GM12892 (cell line): ENCODE data around the gene LRRC8B.

Experiments
- DNase-seq: peaks from one replicate; pipeline ENCODE4 v3.0.0; 2011; ENCODE audit not compliant: insufficient read length
- FAIRE-seq: peaks from 2 replicates; lab custom pipeline; 2011; peaks lifted over from hg19 to GRCh38; lab: Jason Lieb, UNC
- POLR2A ChIP-seq: IDR thresholded peaks from 2 replicates; pipeline ENCODE4 v1.6.1; 2011; ENCODE audit warnings: low read depth, low read length, control low read depth
- POLR2AphosphoS5 ChIP-seq: IDR thresholded peaks from 2 replicates; pipeline ENCODE4 v1.6.1; 2011; ENCODE audit warnings: low read depth, low read length, control low read depth
- TAF1 ChIP-seq: IDR thresholded peaks from 2 replicates; pipeline ENCODE4 v1.6.1; 2011; ENCODE audit warnings: low read depth, mild to moderate bottlenecking, control low read depth, low read length, borderline replicate concordance

The LRRC8B gene

DNA sequence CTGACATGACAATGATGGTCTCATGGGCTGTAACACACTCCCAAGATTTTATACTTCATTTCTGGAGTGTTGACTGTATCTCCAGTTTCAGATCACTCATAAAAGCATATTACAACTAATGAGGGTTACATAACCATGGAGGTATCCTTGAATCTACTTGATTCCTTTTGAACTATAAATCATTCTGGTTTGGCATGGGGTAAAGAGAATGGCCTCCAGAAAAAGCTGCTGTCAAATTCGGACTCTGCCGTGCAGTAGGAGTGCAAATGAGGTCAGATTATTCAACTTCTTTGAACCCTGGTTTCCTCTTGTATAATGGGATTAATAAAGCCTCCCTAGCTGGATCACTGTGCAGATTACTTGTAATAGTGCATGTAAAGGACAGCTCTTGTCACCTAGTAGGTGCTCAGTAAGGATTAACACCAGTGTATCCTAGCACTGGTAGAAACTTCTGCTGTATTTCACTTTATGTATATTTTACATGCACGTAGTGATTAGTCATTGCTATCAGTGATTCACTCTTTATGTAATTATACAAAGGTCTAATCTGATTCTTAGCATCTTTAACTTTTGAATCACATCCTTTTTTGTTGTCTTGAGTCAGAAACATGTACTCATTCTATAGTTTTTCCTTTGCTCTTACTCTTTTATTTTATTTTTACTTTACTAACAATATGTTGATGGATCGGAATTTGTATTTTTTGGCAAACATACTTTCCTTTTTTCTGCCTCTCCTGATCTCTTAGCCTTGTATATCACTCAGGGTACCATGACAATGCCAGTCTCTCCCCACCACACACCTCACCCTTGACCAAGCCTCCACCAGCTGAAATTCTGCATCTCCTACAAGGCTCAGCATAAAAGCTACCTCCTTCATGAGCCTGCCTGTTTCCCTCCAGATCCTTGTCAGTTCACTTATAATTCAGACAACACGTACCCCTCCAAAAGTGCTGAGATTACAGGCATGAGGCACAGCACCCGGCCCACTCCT is 111.5 kb downstream of the LRRC8B start:
- FAIRE-seq: no peak
- DNase-seq: no peak
- no peak for TF ChIP-seq POLR2AphosphoS5
- no peak for TF ChIP-seq TAF1
- TF ChIP-seq POLR2A: no peak

GRCh38 chr1:89637496-89637895 is 112.9 kb downstream of the LRRC8B start:
- DNase-seq: no peak
- TF ChIP-seq TAF1 (no peak), POLR2A (no peak), POLR2AphosphoS5 (no peak)
- no peak for FAIRE-seq

DNA sequence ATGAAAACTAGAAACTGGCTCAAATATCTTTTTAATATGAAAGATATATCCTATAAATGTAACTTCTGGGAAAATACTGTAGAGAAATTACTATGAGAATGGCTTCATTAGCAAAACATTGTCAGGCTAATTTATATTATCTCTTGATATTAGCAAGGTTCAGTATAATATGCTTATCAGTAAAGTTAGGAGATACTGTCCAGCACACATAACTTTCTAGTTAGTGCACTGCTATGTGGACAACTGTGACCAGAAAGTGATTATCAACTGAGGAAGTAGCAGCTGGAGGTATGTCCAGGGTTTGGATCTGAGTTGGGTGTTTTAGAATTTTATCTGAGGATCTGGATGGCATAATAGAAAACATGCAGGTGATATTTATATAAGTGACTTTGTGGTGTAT is 115.8 kb downstream of the LRRC8B start:
- DNase-seq (no peak), FAIRE-seq (no peak)
- TF ChIP-seq POLR2AphosphoS5 (no peak), TAF1 (no peak), POLR2A (no peak)

DNA sequence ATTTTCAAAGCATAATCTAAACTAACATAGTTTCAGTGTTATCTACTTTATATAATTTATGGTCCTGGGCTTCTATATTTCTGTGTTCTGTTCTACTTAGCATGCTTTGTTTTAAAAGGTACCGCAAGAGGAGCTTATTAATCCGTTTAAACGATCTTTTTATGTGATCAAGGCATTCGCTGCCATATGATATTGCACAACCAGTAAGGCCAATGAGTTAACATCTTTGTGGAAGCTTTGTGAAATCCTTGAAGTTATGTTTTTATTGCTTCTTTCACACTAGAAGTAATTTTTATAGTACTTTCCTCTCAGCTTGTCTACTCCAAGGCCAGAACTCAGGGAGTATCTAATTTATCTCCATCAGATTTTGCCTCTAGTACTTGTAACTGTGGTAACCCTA is 117.2 kb downstream of the LRRC8B start:
- FAIRE-seq (no peak), DNase-seq (no peak)
- TF ChIP-seq POLR2A (no peak), POLR2AphosphoS5 (no peak), TAF1 (no peak)

DNA sequence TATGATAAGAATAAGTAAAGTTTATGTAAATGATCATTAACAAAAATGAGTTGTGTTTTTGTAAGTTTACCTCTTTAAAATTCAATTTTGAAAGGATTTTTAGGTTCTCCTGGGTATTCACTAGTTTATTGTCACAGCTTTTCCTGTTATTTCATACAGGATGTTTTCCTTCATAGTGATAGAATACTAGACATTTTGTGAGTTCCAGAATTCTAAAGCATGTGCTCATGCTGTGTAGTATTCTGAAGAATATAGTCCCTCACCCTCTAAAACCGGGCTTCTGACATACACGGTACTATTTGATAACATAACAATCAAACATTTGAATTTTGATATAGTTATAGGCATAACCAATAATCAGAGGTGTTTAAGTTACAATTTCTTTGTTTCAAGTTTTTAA is 118.9 kb downstream of the LRRC8B start:
- FAIRE-seq: no peak

GRCh38 chr1:89644119-89644814 is 119.6 kb downstream of the LRRC8B start:
- no peak for TF ChIP-seq POLR2A
- no peak for TF ChIP-seq POLR2AphosphoS5
- TF ChIP-seq TAF1: no peak
- DNase-seq: no peak
- no peak for FAIRE-seq

More for the DNA sequence above, 118.9 kb downstream of the LRRC8B start:
- DNase-seq: no peak
- TF ChIP-seq POLR2AphosphoS5 (no peak), POLR2A (no peak), TAF1 (no peak)

DNA sequence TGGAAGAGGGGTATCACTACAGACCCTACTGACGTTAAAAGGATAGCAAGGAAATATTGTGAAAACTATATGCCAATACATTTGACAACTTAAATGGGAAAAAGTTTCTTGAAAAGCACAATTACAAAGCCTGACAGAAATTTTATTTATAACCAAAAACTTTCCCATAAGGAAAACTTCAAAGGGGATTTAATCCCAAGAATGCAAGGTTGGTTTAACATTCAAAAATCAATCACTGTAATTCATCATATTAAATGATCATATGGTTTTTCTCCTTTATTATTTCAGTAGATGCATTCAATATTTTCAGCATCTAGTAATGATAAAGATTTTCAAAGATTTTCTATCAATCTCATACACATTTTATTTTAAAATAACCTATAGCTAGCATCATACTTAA is 121.6 kb downstream of the LRRC8B start:
- no peak for TF ChIP-seq POLR2AphosphoS5
- no peak for TF ChIP-seq POLR2A
- TF ChIP-seq TAF1: no peak
- FAIRE-seq (no peak), DNase-seq (no peak)
